ENCODE results near the gene ARHGAP10.

The ARHGAP10 gene

GRCh38 chr4:147779451-147779850 lies 47.6 kb downstream of the ARHGAP10 start:
- CTCF ChIA-PET, result interaction anchor here (1.2 to 3.9 kb wide), 7 partner anchors 9 to 87 kb away, joined by 3 to 21 read pairs (median 7); no protein-coding TSS in a partner anchor
- POLR2A ChIA-PET, result no interaction called here
- DNase-seq (ENCODE audit: extremely low spot score), result no peak
- TF ChIP-seq CTCF (IDR thresholded peaks at IDR 0.05; ENCODE audit: control extremely low read depth, extremely low read depth, low read depth, missing control alignments), result no peak

- ChIA-PET POLR2A (no interaction called here), CTCF (interaction anchor here (1.5 to 3.9 kb wide), 6 partner anchors 9 to 86 kb away, joined by 4 to 21 read pairs (median 7); no protein-coding TSS in a partner anchor)
- TF ChIP-seq CTCF (IDR thresholded peaks at IDR 0.05; ENCODE audit: control extremely low read depth, extremely low read depth, low read depth, missing control alignments), result no peak
- DNase-seq (ENCODE audit: extremely low spot score), result no peak
Observed at GRCh38 chr4:147780137-147780777, 48.4 kb downstream of the ARHGAP10 start.

- ChIA-PET CTCF (no interaction called here), POLR2A (no interaction called here)
- no peak for TF ChIP-seq CTCF (IDR thresholded peaks at IDR 0.05; ENCODE audit: control extremely low read depth, extremely low read depth, low read depth, missing control alignments)
- DNase-seq (ENCODE audit: extremely low spot score), result no peak
Observed at GRCh38 chr4:147782087-147782781, 50.3 kb downstream of the ARHGAP10 start.

GRCh38 chr4:147785129-147785528 lies 53.2 kb downstream of the ARHGAP10 start:
- ChIA-PET CTCF (interaction anchor here (0.7 to 5.7 kb wide), 14 partner anchors 9 to 168 kb away, joined by 3 to 43 read pairs (median 3); partner anchors contain the start of gene TMEM184C), POLR2A (no interaction called here)
- TF ChIP-seq CTCF (IDR thresholded peaks at IDR 0.05; ENCODE audit: control extremely low read depth, extremely low read depth, low read depth, missing control alignments), result no peak
- no peak for DNase-seq (ENCODE audit: extremely low spot score)

GRCh38 chr4:147786031-147786430 lies 54.1 kb downstream of the ARHGAP10 start:
- POLR2A ChIA-PET, result no interaction called here
- no peak for DNase-seq (ENCODE audit: extremely low spot score)

More at GRCh38 chr4:147786031-147786430, 54.1 kb downstream of the ARHGAP10 start:
- CTCF ChIA-PET, result interaction anchor here (0.7 to 5.7 kb wide), 16 partner anchors 9 to 169 kb away, joined by 3 to 43 read pairs (median 3); partner anchors contain the start of gene TMEM184C
- no peak for TF ChIP-seq CTCF (IDR thresholded peaks at IDR 0.05; ENCODE audit: control extremely low read depth, extremely low read depth, low read depth, missing control alignments)

All from GM10248 (cell line).